Left lung (tissue), 10 donors: ENCODE data around the gene IFT81. TPM values are rescaled to one million over a fixed set of nuclear protein-coding genes. Genes with fewer than 3 reads are reported as not detected.
"Not testable (repeated sequence)": the region's sequence is repeated elsewhere in the genome, so short reads cannot be mapped to it uniquely, and the experiment has no call there.

Experiments
- ATAC-seq: fragments of 200-7000 bp; cut with Tn5 transposase; one replicate; pipeline ENCODE4 v1.9.1; 2020; ENCODE audit warnings: moderate library complexity
- DNase-seq, 4 donors: peaks; one replicate each; pipeline ENCODE4 v3.0.0-alpha.2; 2013 to 2020
- H3K27ac ChIP-seq, 2 donors: fragments of 200-600 bp; sonication (generic) in 1 of 2; one replicate each; pipeline versions ENCODE4 v1.5.0 to v1.8.0; 2020 to 2021
- H3K27me3 ChIP-seq, 2 donors: fragments of 200-600 bp; sonication (generic) in 1 of 2; one replicate each; pipeline versions ENCODE4 v1.5.0 to v1.8.0; 2020 to 2021
- H3K36me3 ChIP-seq, 2 donors: fragments of 200-600 bp; sonication (generic) in 1 of 2; one replicate each; pipeline versions ENCODE4 v1.5.0 to v1.8.0; 2020 to 2021
- H3K4me1 ChIP-seq, 2 donors: fragments of 200-600 bp; one replicate each; pipeline ENCODE4 v1.8.0; 2021
- H3K4me3 ChIP-seq, 2 donors: fragments of 200-600 bp; sonication (generic) in 1 of 2; one replicate each; pipeline versions ENCODE4 v1.5.0 to v1.8.0; 2020 to 2021; ENCODE audit warnings: mild to moderate bottlenecking in 1 of 2
- H3K9me3 ChIP-seq, 2 donors: fragments of 200-600 bp; sonication (generic) in 1 of 2; one replicate each; pipeline versions ENCODE4 v1.5.0 to v1.8.0; 2020 to 2021
- intact Hi-C, 2 donors: fragments of 100-400 bp; cut with DNase I; formaldehyde crosslinking; loops; one replicate each; pipeline versions ENCODE4 v1.11.2 to v1.14.2; 2022
- polyA plus RNA-seq, 6 donors: library from polyadenylated mRNA; unstranded; fragments of 120-200 nt; gene quantifications; one replicate each; pipeline ENCODE4 v1.2.1, GENCODE V29; 2013; ENCODE audit not compliant: insufficient read length in 6 of 6
- total RNA-seq, 2 donors: library from RNA; stranded (reverse); fragmentation: NEBNext Ultra II Directional; extraction: Animal tissue kit (Norgen Biotek cat#: 25700); gene quantifications; one replicate each; pipeline ENCODE4 v1.2.1, GENCODE V29; 2021
- TF ChIP-seq, protein P1 (sequence below), 2 donors: fragments of 200-600 bp; sonication (generic) in 1 of 2; IDR thresholded peaks; one replicate each; pipeline versions ENCODE4 v1.5.0 to v1.8.0; 2021; ENCODE audit warnings: antibody characterized with exemption in 2 of 2
- donor health status: DM: no; HTN: yes; CAD: no.
- donor health status: DM: no; HTN: no; CAD: no.

IFT81 gene
- total and polyA plus RNA-seq, 8 donors = 11.0 to 47.6 (median 40.8) TPM

DNA sequence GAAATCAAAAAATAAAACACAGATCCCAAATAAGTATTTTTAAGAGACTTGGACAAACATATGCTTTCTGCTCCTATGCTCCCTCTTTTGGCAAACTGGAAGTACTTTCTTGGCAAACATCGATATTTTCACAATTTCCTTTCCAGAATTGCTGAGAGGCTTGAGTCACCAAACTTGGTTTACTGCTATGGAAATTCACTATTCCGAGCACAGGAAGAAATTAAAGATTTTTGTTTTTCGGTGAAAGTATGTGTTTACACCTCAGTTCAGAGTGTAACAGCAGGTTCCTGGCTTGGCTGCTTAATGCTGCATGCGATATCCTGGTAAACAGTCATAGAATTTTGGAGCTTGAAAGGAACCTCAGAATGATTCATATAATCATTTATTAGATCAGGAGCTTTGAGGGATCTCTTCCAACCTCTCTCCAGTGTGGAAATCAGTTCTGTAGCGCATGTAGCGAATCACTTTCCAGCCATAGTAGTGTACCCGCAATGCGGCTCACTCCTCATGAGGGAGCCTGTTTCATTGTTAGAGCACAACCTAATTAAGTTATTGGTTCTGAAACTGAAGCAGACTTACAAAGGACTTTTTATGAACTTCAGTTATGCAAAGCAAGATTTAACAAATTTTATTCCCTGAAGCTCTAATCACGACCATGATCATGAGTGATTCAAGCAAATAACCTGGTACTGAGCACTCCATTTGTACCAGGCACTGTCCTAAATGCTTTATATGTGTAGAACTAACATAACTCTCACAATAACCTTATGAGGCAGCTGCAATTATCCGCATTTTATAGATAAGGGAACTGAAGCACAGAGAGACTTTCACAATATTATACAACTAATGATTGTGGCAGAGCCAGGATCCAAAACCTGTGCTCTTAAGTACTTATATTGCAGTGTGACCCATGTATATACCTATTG, 100.5 kb downstream of the IFT81 start:
- no peak overlapping the region for H3K4me3 ChIP-seq
- peak in 2 of 4 donors; percentile 72 to 79 for DNase-seq

DNA sequence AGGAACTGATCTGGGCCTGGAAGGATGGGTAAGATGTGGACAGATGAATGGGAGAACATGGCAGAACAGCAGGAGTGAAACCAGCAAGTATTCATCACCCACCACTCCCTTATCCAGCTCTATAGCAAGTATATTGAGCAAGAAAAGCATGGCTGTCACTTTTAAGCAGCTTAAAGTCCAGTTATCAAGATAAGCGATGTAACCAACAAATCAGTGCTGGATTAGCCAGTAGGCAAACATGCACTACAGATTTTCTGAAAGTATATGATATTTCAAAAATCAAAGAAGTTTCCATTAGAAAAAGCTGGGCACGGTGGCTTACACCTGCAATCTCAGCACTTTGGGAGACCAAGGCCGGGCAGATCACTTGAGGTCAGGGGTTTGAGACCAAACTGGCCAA, 103.0 kb downstream of the IFT81 start:
- Histone ChIP-seq H3K4me3 (no peak overlapping the region), H3K36me3 (no peaks in the 10 kb centered on the region), H3K4me1 (peaks cover 4 to 18% of the 10 kb centered on the region in 2 donors), H3K27me3 (no peaks in the 10 kb centered on the region), H3K9me3 (no peaks in the 10 kb centered on the region), H3K27ac (no peak overlapping the region)
- intact Hi-C loops = no loop called here
- ATAC-seq (no peak), DNase-seq (no peak)
- TF ChIP-seq, protein P1, sequence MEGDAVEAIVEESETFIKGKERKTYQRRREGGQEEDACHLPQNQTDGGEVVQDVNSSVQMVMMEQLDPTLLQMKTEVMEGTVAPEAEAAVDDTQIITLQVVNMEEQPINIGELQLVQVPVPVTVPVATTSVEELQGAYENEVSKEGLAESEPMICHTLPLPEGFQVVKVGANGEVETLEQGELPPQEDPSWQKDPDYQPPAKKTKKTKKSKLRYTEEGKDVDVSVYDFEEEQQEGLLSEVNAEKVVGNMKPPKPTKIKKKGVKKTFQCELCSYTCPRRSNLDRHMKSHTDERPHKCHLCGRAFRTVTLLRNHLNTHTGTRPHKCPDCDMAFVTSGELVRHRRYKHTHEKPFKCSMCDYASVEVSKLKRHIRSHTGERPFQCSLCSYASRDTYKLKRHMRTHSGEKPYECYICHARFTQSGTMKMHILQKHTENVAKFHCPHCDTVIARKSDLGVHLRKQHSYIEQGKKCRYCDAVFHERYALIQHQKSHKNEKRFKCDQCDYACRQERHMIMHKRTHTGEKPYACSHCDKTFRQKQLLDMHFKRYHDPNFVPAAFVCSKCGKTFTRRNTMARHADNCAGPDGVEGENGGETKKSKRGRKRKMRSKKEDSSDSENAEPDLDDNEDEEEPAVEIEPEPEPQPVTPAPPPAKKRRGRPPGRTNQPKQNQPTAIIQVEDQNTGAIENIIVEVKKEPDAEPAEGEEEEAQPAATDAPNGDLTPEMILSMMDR (IDR thresholded peaks at IDR 0.05) = no peak

More for the DNA sequence above, 100.5 kb downstream of the IFT81 start:
- Histone ChIP-seq H3K9me3 (no peaks in the 10 kb centered on the region), H3K4me1 (peaks cover 4 to 18% of the 10 kb centered on the region in 2 donors), H3K36me3 (no peaks in the 10 kb centered on the region), H3K27me3 (no peaks in the 10 kb centered on the region), H3K27ac (peak overlapping the region; percentile 58 to 67)
- TF ChIP-seq, protein P1 (IDR thresholded peaks at IDR 0.05) = peak; percentile 27 to 40
- peak; percentile 90 for ATAC-seq
- intact Hi-C loops = no loop called here

DNA sequence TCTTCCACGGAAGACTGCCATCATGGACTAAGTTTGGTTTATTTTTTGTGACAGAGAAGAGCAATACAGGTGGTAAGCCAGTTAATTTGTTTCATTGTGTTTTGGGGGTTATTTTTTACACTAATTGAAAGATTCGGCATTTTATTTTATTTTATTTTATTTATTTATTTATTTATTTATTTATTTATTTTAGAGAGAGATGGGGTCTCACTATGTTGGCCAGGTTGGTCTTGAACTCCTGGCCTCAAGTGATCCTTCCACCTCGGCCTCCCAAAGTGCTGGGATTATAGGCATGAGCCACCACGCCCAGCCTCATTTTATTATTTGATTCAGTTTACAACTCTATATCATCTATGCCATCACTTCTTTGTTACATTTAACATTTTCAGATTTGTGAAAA, 104.2 kb downstream of the IFT81 start:
- peaks cover 4 to 18% of the 10 kb centered on the region in 2 donors for H3K4me1 ChIP-seq
- H3K27ac ChIP-seq, intact Hi-C loops, H3K36me3 ChIP-seq, H3K4me3 ChIP-seq, DNase-seq, ATAC-seq, H3K27me3 ChIP-seq, H3K9me3 ChIP-seq: not testable (repeated sequence)

DNA sequence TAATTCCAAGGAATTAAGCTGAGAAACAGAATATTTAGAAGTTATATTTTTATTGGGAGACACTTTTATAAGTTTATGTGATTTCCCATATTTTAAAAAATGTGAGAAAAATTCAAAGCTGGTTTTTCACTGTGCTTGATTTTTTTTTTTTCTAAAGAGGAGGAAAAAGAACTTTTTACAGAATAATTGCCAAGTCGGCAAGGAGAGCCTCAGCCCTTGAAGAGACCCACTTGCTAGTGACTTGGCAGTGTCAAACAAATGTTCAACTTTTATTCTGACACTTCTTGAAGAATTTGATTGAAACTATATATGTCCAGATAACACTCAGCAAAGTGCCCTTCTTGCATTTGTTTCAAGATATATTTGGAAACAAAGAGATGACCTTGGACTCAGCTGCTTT, 104.6 kb downstream of the IFT81 start:
- Histone ChIP-seq H3K4me1 (peaks cover 4 to 16% of the 10 kb centered on the region in 2 donors), H3K27ac (no peak overlapping the region), H3K9me3 (no peaks in the 10 kb centered on the region), H3K36me3 (no peaks in the 10 kb centered on the region), H3K27me3 (no peaks in the 10 kb centered on the region), H3K4me3 (no peak overlapping the region)
- ATAC-seq (no peak), DNase-seq (no peak)
- intact Hi-C loops = no loop called here
- TF ChIP-seq, protein P1 (IDR thresholded peaks at IDR 0.05) = no peak

DNA sequence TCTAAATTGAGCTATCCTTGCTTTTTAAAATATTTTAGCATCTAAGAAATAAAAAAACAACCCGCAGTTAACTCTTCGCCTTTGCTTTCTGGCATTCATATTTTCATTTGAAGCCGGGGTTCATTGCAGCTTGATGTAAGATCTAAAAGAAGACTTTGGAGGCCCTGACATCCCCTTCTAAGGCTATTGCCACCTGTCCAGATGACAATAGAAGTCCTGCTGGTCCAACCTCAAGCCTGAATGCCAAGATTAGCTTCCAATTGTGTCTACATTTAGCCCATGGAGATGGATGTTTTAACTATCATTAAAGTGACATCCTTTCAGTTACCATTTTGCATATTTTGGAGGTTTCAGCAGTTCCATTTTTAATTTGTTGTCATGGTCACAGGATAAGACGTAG, 105.3 kb downstream of the IFT81 start:
- Histone ChIP-seq H3K27me3 (no peaks in the 10 kb centered on the region), H3K4me3 (no peak overlapping the region), H3K4me1 (peaks cover 0 to 16% of the 10 kb centered on the region in 2 donors), H3K9me3 (no peaks in the 10 kb centered on the region), H3K27ac (no peak overlapping the region), H3K36me3 (no peaks in the 10 kb centered on the region)
- TF ChIP-seq, protein P1 (IDR thresholded peaks at IDR 0.05) = no peak
- intact Hi-C loops = no loop called here
- ATAC-seq (no peak), DNase-seq (no peak)
